ENCODE results near the gene MYF6. TPM values are rescaled to one million over a fixed set of nuclear protein-coding genes. Genes with fewer than 3 reads are reported as not detected.

The MYF6 gene
- total RNA-seq, 1 experiment from 2014 or later: not detected

GRCh38 chr12:80711866-80712265 is 4.4 kb downstream of the MYF6 start:
- Histone ChIP-seq H3K27me3 (replicated peaks) (peaks cover 4% of the 10 kb centered on the region), H3K4me1 (replicated peaks) (no peaks in the 10 kb centered on the region), H3K27ac (no peak overlapping the region), H3K9me3 (replicated peaks) (no peaks in the 10 kb centered on the region), H3K4me3 (no peak overlapping the region), H3K36me3 (no peaks in the 10 kb centered on the region)
- DNase-seq (ENCODE audit: low read depth in 1 of 2, low spot score in 2 of 2): no peak

GRCh38 chr12:80712866-80713265 is 5.4 kb downstream of the MYF6 start:
- no peak for DNase-seq (ENCODE audit: low read depth in 1 of 2, low spot score in 2 of 2)
- no peaks in the 10 kb centered on the region for H3K4me1 ChIP-seq (replicated peaks)
- H3K9me3 ChIP-seq (replicated peaks): no peaks in the 10 kb centered on the region
- H3K4me3 ChIP-seq: no peak overlapping the region
- H3K27me3 ChIP-seq (replicated peaks): peaks cover 4% of the 10 kb centered on the region
- H3K27ac ChIP-seq: no peak overlapping the region
- H3K36me3 ChIP-seq: no peaks in the 10 kb centered on the region

DNA sequence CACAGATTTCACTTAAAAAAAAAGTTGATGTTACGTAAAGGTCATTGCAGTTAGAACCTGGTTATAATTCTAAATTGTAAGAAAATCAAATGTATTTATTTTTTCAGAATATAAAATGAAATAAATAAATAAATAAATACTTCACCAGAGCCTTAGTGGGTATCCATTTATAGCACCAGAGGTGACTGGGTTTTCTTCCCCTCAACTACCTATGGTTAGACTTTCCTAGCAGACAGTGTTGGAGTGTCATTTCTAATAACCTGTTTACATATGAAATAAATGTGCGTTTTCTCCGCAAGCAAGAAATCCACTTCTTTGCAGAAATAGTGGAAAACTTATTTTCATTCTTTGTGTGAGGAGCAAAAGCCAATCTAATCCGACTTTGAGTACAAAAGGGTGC is 6.0 kb downstream of the MYF6 start:
- Histone ChIP-seq H3K36me3 (no peaks in the 10 kb centered on the region), H3K27me3 (replicated peaks) (peaks cover 4% of the 10 kb centered on the region), H3K27ac (no peak overlapping the region), H3K9me3 (replicated peaks) (no peaks in the 10 kb centered on the region), H3K4me3 (no peak overlapping the region), H3K4me1 (replicated peaks) (no peaks in the 10 kb centered on the region)
- no peak for DNase-seq (ENCODE audit: low read depth in 1 of 2, low spot score in 2 of 2)

GRCh38 chr12:80714055-80714454 is 6.6 kb downstream of the MYF6 start:
- Histone ChIP-seq H3K36me3 (no peaks in the 10 kb centered on the region), H3K4me3 (no peak overlapping the region), H3K4me1 (replicated peaks) (no peaks in the 10 kb centered on the region), H3K27me3 (replicated peaks) (peaks cover 4% of the 10 kb centered on the region), H3K27ac (no peak overlapping the region), H3K9me3 (replicated peaks) (no peaks in the 10 kb centered on the region)
- no peak for DNase-seq (ENCODE audit: low read depth in 1 of 2, low spot score in 2 of 2)

- H3K9me3 ChIP-seq (replicated peaks): no peaks in the 10 kb centered on the region
- H3K36me3 ChIP-seq: no peaks in the 10 kb centered on the region
- peaks cover 4% of the 10 kb centered on the region for H3K27me3 ChIP-seq (replicated peaks)
- no peak overlapping the region for H3K4me3 ChIP-seq
- no peak for DNase-seq (ENCODE audit: low read depth in 1 of 2, low spot score in 2 of 2)
- no peak overlapping the region for H3K27ac ChIP-seq
- H3K4me1 ChIP-seq (replicated peaks): no peaks in the 10 kb centered on the region
Measured at GRCh38 chr12:80714846-80715245, 7.4 kb downstream of the MYF6 start.

DNA sequence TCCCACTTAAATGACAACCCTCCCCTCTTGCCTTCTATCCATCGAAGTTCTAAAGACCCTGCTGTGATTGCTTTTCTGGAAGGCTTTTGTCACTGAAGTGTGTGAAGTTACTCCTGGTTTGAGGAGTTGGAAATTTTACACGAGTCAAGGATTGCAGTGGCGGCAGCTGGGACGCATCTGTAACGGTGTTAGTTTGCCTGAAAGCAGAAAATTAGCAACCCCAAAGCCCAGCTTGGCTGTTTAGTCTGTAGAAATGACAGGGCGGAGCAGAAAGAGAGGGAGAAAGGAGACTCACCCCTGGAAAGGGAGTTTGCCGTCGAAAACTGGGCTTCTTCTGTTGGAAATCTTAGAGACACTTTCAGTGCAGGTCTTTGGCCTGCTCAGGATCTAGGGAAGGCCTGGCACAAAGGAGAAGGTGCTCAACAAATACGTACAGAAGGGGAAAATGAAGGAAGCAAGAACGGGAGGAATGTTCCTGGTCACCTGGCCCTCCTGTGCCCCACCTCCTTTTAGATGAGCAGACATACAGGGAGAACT is 8.3 kb downstream of the MYF6 start:
- no peak overlapping the region for H3K4me3 ChIP-seq
- peaks cover 4% of the 10 kb centered on the region for H3K27me3 ChIP-seq (replicated peaks)
- no peak overlapping the region for H3K27ac ChIP-seq
- no peaks in the 10 kb centered on the region for H3K9me3 ChIP-seq (replicated peaks)
- no peak for DNase-seq (ENCODE audit: low read depth in 1 of 2, low spot score in 2 of 2)
- no peaks in the 10 kb centered on the region for H3K4me1 ChIP-seq (replicated peaks)
- no peaks in the 10 kb centered on the region for H3K36me3 ChIP-seq

DNA sequence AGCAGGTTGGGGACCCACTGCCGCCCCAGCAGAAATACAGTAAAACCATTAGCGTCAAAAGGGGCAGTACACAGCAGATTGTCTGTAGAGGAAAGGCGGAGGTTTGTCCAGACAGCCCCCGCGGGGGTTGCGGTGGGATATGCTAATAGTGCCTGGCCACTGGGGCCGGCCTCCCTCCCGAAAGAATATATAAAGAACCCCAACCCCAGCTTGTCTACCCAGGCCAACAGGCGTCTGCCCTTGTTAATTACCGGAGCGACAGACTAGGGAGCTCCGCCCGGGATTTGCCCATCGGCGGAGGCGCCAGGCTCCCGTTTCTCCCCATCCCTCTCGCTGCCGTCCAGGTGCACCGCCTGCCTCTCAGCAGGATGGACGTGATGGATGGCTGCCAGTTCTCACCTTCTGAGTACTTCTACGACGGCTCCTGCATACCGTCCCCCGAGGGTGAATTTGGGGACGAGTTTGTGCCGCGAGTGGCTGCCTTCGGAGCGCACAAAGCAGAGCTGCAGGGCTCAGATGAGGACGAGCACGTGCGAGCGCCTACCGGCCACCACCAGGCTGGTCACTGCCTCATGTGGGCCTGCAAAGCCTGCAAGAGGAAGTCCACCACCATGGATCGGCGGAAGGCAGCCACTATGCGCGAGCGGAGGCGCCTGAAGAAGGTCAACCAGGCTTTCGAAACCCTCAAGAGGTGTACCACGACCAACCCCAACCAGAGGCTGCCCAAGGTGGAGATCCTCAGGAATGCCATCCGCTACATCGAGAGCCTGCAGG is 9.4 kb downstream of the MYF6 start, which contains the start of gene MYF5:
TSS of gene MYF5 (plus strand) at position 217 of the 774 bp plus-strand sequence. CDS start at position 369, 152 bp downstream.
- H3K4me1 ChIP-seq (replicated peaks): no peaks in the 10 kb centered on the region
- H3K4me3 ChIP-seq: no peak within 1 kb of the TSS
- no peaks in the 10 kb centered on the region for H3K36me3 ChIP-seq
- peaks cover 1% of the 10 kb centered on the region for H3K27me3 ChIP-seq (replicated peaks)
- no peaks in the 10 kb centered on the region for H3K9me3 ChIP-seq (replicated peaks)
- H3K27ac ChIP-seq: no peak within 1 kb of the TSS
- DNase-seq (ENCODE audit: low read depth in 1 of 2, low spot score in 2 of 2): no peak

- no peaks in the 10 kb centered on the region for H3K9me3 ChIP-seq (replicated peaks)
- no peak overlapping the region for H3K4me3 ChIP-seq
- no peaks in the 10 kb centered on the region for H3K36me3 ChIP-seq
- DNase-seq (ENCODE audit: low read depth in 1 of 2, low spot score in 2 of 2): no peak
- H3K4me1 ChIP-seq (replicated peaks): no peaks in the 10 kb centered on the region
- no peak overlapping the region for H3K27ac ChIP-seq
- no peaks in the 10 kb centered on the region for H3K27me3 ChIP-seq (replicated peaks)
Measured at GRCh38 chr12:80717856-80718255, 10.4 kb downstream of the MYF6 start.

- Histone ChIP-seq H3K27me3 (replicated peaks) (no peaks in the 10 kb centered on the region), H3K36me3 (no peaks in the 10 kb centered on the region), H3K9me3 (replicated peaks) (no peaks in the 10 kb centered on the region), H3K27ac (no peak overlapping the region), H3K4me1 (replicated peaks) (no peaks in the 10 kb centered on the region), H3K4me3 (no peak overlapping the region)
- no peak for DNase-seq (ENCODE audit: low read depth in 1 of 2, low spot score in 2 of 2)
Measured at GRCh38 chr12:80720516-80720915, 13.1 kb downstream of the MYF6 start.

- Histone ChIP-seq H3K9me3 (replicated peaks) (no peaks in the 10 kb centered on the region), H3K4me3 (no peak overlapping the region), H3K4me1 (replicated peaks) (no peaks in the 10 kb centered on the region), H3K36me3 (no peaks in the 10 kb centered on the region), H3K27me3 (replicated peaks) (no peaks in the 10 kb centered on the region), H3K27ac (no peak overlapping the region)
- DNase-seq (ENCODE audit: low read depth in 1 of 2, low spot score in 2 of 2): no peak
Measured at GRCh38 chr12:80721326-80721725, 13.9 kb downstream of the MYF6 start.

DNA sequence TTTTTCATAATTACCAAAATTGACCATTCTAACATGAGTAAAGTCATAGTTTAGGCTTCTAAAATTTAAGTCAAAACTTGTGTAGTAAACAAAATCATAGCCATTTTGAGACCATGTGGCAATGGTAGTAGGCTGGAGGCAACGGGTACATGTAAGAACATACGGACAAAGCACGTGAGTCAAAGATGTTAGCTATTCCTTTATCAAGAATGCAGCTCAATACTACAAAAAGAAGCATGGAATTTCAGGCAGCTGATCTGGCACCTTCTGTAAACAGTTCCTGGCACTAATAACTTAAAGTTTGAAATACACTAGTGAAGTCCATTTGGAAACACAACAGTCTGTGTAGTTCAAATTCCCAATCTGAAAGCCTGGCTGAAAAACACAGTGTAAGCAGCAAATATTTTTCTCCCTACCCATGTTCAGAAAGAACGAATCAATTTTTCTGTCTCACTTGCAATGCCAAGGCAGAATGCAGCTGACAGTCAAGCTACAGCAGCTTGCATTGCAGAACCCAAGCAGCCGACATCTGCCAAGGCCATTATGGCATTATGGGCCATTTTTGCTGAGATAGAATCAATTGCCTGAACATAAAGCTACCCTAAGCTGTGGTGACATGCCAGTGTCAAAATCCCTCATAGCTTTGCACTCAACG is 38.5 kb downstream of the MYF6 start:
- no peak overlapping the region for H3K27ac ChIP-seq
- H3K4me1 ChIP-seq (replicated peaks): no peaks in the 10 kb centered on the region
- no peak for DNase-seq (ENCODE audit: low read depth in 1 of 2, low spot score in 2 of 2)
- no peak overlapping the region for H3K4me3 ChIP-seq
- H3K27me3 ChIP-seq (replicated peaks): no peaks in the 10 kb centered on the region
- no peaks in the 10 kb centered on the region for H3K36me3 ChIP-seq
- no peaks in the 10 kb centered on the region for H3K9me3 ChIP-seq (replicated peaks)

GRCh38 chr12:80747800-80748199 is 40.4 kb downstream of the MYF6 start:
- Histone ChIP-seq H3K36me3 (no peaks in the 10 kb centered on the region), H3K4me1 (replicated peaks) (no peaks in the 10 kb centered on the region), H3K27me3 (replicated peaks) (no peaks in the 10 kb centered on the region), H3K4me3 (no peak overlapping the region), H3K27ac (no peak overlapping the region), H3K9me3 (replicated peaks) (no peaks in the 10 kb centered on the region)
- DNase-seq (ENCODE audit: low read depth in 1 of 2, low spot score in 2 of 2): no peak

DNA sequence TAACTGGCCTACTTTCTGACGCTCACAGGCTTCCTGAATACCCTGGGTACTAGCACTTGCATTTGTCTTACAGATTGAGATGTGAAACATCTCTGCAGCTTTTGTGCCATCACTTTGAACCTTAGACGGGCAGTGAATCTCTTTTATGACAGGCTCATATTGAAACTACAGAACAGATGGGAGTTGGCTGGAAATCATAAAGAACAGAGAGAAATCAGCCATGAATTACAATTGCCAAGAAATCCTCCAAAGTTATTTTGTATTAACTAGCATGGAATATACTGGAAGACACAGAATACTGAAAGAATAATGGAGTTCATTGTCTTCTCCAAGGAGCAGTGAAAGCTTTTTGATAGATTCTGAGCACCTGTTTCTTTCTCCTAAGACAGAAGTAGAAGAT is 42.0 kb downstream of the MYF6 start:
- DNase-seq (ENCODE audit: low read depth in 1 of 2, low spot score in 2 of 2): no peak
- H3K27ac ChIP-seq: no peak overlapping the region
- H3K4me3 ChIP-seq: no peak overlapping the region
- H3K4me1 ChIP-seq (replicated peaks): no peaks in the 10 kb centered on the region
- H3K27me3 ChIP-seq (replicated peaks): no peaks in the 10 kb centered on the region
- H3K36me3 ChIP-seq: no peaks in the 10 kb centered on the region
- no peaks in the 10 kb centered on the region for H3K9me3 ChIP-seq (replicated peaks)

DNA sequence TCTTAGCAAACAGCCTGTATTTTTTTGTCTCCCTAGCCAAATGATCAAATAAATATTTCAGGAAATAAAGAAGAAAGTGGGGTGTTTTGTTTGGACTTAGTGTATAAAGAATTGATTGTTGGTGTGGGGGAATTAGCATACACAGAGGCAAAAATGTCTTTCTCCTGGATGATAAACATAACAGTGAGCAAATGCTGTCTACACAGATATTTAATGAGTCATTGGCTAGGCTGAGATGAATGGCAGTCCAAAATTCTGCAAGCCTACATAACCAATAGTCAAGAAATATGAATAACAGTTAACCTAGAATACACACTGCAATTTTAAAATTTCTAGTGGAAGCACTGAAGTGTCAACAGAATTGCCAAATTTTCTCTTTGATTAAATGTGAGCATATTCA is 45.0 kb downstream of the MYF6 start:
- H3K36me3 ChIP-seq: no peaks in the 10 kb centered on the region
- no peaks in the 10 kb centered on the region for H3K4me1 ChIP-seq (replicated peaks)
- no peaks in the 10 kb centered on the region for H3K9me3 ChIP-seq (replicated peaks)
- H3K27me3 ChIP-seq (replicated peaks): no peaks in the 10 kb centered on the region
- DNase-seq (ENCODE audit: low read depth in 1 of 2, low spot score in 2 of 2): no peak
- H3K27ac ChIP-seq: no peak overlapping the region
- no peak overlapping the region for H3K4me3 ChIP-seq
